ENCODE results near the gene ORC5. TPM values are rescaled to one million over a fixed set of nuclear protein-coding genes. Genes with fewer than 3 reads are reported as not detected.

Gene ORC5
- total RNA-seq, 1 experiment from 2014 or later = 50.8 TPM

DNA sequence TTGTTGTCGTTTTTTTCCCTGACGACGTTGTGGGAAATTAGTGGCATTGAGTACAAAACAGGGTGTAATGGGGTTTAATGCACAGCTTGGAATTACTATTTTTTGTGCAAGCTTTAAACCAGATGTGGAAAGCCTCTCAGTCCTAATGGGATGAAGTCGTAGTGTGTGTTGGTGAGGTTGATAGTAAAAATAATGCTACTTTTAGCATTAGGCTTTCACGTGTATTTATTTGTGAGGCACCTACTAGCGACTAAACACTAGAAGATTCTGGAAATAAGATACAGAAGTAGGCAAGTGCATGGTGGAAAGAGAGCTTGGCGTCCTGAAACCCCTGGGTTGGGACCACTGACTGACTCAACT is 588 bp upstream of the ORC5 start:
- Histone ChIP-seq H3K79me2 (ENCODE audit: low read length) (peaks cover 42% of the 10 kb centered on the region), H3K36me3 (ENCODE audit: insufficient read depth, low read length) (peaks cover 23% of the 10 kb centered on the region), H3K9me3 (ENCODE audit: low read length) (no peaks in the 10 kb centered on the region), H2AFZ (ENCODE audit: low read length) (peak overlapping the region; percentile 60; the same call in 1 of the 2 replicates), H3K27ac (ENCODE audit: low read length) (no peak overlapping the region), H3K4me1 (ENCODE audit: low read length) (peaks cover 19% of the 10 kb centered on the region), H3K27me3 (ENCODE audit: low read length) (no peaks in the 10 kb centered on the region), H3K4me2 (ENCODE audit: low read depth, low read length, poor library complexity, severe bottlenecking) (peak overlapping the region; percentile 90), H4K20me1 (ENCODE audit: insufficient read depth, low read depth, low read length) (no peaks in the 10 kb centered on the region), H3K9me2 (replicated peaks; ENCODE audit: insufficient read depth, low read length) (no peaks in the 10 kb centered on the region), H3K4me3 (ENCODE audit: low read length) (peak overlapping the region; percentile 88), H3K9ac (ENCODE audit: low read length) (peak overlapping the region; percentile 86)
- DNase-seq = peak; percentile 46

DNA sequence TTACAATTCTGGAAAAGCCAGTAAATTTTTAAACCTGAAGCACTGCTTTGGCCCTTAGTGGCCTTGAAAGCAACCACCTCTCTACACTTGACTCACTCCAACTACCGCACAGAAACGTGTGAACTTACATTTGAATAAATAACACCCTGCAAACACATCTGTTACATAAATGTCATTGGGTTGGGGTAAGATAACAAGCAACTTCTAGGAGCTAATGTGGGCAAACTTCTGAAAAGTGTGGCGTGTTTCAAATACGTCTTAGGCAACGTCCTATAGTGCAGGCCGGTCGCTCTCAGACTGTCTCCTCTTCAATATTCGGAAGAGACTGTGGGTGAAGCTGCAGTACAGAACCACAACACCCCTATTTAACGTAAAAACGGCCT is 474 bp downstream of the ORC5 start:
- Histone ChIP-seq H3K79me2 (ENCODE audit: low read length) (peaks cover 53% of the 10 kb centered on the region), H3K27ac (ENCODE audit: low read length) (peak overlapping the region; percentile 37; the same call in 1 of the 2 replicates)

DNA sequence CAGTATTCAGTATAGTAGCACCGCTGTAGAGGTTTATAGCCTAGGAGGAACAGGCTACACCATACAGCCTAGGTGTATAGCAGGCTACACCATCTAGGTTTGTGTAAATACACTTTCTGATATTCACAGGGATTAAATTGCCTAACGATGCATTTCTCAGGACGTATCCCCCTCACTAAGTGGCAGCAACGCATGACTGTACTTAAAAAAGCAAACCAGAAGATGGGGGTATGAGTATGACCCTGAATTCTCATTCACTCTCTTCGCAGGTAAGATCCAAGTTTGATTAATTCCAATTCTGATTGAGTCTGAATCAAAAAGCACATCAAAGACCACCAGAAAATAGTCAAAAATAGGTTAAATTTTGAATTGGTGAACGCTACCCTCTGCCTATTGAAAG is 972 bp downstream of the ORC5 start:
- H3K27me3 ChIP-seq (ENCODE audit: low read length) = no peaks in the 10 kb centered on the region
- DNase-seq = peak; percentile 53

More for the DNA sequence above, 474 bp downstream of the ORC5 start:
- Histone ChIP-seq H3K36me3 (ENCODE audit: insufficient read depth, low read length) (peaks cover 34% of the 10 kb centered on the region), H3K9me2 (replicated peaks; ENCODE audit: insufficient read depth, low read length) (no peaks in the 10 kb centered on the region), H3K9me3 (ENCODE audit: low read length) (no peaks in the 10 kb centered on the region), H2AFZ (ENCODE audit: low read length) (no peak overlapping the region; the same call in 1 of the 2 replicates), H3K4me1 (ENCODE audit: low read length) (peaks cover 19% of the 10 kb centered on the region), H3K4me2 (ENCODE audit: low read depth, low read length, poor library complexity, severe bottlenecking) (peak overlapping the region; percentile 90), H3K9ac (ENCODE audit: low read length) (peak overlapping the region; percentile 86), H3K27me3 (ENCODE audit: low read length) (no peaks in the 10 kb centered on the region), H3K4me3 (ENCODE audit: low read length) (peak overlapping the region; percentile 88), H4K20me1 (ENCODE audit: insufficient read depth, low read depth, low read length) (no peaks in the 10 kb centered on the region)
- peak; percentile 60 for DNase-seq

DNA sequence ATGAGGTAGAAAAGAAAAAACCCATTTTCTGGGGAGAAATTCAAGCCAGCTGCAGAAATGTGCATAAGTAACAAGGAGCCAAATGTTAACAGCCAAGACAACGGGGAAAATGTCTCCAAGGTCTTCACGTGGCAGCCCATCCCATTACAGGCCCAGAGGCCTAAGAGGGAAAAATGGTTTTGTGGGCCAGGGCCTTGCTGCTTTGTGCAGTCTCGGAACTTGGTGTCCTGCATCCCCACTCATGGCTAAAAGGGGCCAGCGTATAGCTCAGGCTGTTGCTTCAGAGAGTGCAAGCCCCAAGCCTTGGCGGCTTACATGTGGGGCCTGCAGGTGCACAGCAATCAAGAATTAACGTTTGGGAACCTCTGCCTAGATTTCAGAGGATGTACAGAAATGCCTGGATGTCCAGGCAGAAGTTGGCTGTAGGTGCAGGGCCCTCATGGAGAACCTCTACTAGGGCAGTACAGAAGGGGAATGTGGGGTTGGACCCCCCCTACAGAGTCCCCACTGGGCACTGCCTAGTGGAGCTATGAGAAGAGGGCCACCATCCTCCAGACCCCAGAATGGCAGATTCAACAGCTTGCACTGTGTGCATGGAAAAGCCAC is 9.0 kb downstream of the ORC5 start:
- peaks cover 6% of the 10 kb centered on the region; the same call in 1 of the 2 replicates for H3K9me3 ChIP-seq (ENCODE audit: low read length)
- DNase-seq = no peak
- H4K20me1 ChIP-seq (ENCODE audit: insufficient read depth, low read depth, low read length) = no peaks in the 10 kb centered on the region
- H3K4me2 ChIP-seq (ENCODE audit: low read depth, low read length, poor library complexity, severe bottlenecking) = no peak overlapping the region
- H3K4me1 ChIP-seq (ENCODE audit: low read length) = no peaks in the 10 kb centered on the region
- no peak overlapping the region for H3K4me3 ChIP-seq (ENCODE audit: low read length)
- no peak overlapping the region for H3K27ac ChIP-seq (ENCODE audit: low read length)
- H3K27me3 ChIP-seq (ENCODE audit: low read length) = no peaks in the 10 kb centered on the region
- peaks cover 97% of the 10 kb centered on the region for H3K36me3 ChIP-seq (ENCODE audit: insufficient read depth, low read length)
- H3K9ac ChIP-seq (ENCODE audit: low read length) = no peak overlapping the region
- H3K79me2 ChIP-seq (ENCODE audit: low read length) = peaks cover 59% of the 10 kb centered on the region
- no peaks in the 10 kb centered on the region for H3K9me2 ChIP-seq (replicated peaks; ENCODE audit: insufficient read depth, low read length)
- no peak overlapping the region for H2AFZ ChIP-seq (ENCODE audit: low read length)

More for the DNA sequence above, 972 bp downstream of the ORC5 start:
- H3K9me2 ChIP-seq (replicated peaks; ENCODE audit: insufficient read depth, low read length) = no peaks in the 10 kb centered on the region
- H3K4me3 ChIP-seq (ENCODE audit: low read length) = peak overlapping the region; percentile 88
- peak overlapping the region; percentile 86 for H3K9ac ChIP-seq (ENCODE audit: low read length)
- H3K4me2 ChIP-seq (ENCODE audit: low read depth, low read length, poor library complexity, severe bottlenecking) = peak overlapping the region; percentile 90
- H3K9me3 ChIP-seq (ENCODE audit: low read length) = no peaks in the 10 kb centered on the region
- H3K79me2 ChIP-seq (ENCODE audit: low read length) = peaks cover 58% of the 10 kb centered on the region
- no peak overlapping the region for H2AFZ ChIP-seq (ENCODE audit: low read length)
- no peaks in the 10 kb centered on the region for H4K20me1 ChIP-seq (ENCODE audit: insufficient read depth, low read depth, low read length)
- peaks cover 19% of the 10 kb centered on the region for H3K4me1 ChIP-seq (ENCODE audit: low read length)
- H3K36me3 ChIP-seq (ENCODE audit: insufficient read depth, low read length) = peaks cover 39% of the 10 kb centered on the region
- H3K27ac ChIP-seq (ENCODE audit: low read length) = peak overlapping the region; percentile 37; the same call in 1 of the 2 replicates

DNA sequence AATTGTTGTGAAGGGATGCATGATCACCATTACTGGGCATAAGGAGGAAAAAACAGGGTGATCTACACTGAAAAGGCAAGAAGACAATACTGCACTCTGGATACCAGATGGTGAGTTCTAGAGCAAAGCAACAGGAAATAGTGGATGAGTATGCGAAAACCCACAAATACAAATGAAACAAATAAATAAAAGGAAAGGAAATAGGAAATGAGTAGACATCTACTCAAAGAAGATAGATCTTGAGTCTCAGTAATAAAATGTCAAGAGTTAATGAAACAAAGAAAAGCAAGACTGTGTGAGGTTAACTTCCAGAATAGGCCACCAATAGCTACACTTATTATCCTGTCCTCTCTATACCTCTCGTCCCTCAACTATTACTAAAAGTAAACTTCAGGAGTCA is 11.7 kb downstream of the ORC5 start:
- no peak overlapping the region for H3K27ac ChIP-seq (ENCODE audit: low read length)
- H3K9me3 ChIP-seq (ENCODE audit: low read length) = peaks cover 18% of the 10 kb centered on the region
- H3K9me2 ChIP-seq (replicated peaks; ENCODE audit: insufficient read depth, low read length) = no peaks in the 10 kb centered on the region
- no peak overlapping the region for H2AFZ ChIP-seq (ENCODE audit: low read length)
- H3K4me1 ChIP-seq (ENCODE audit: low read length) = no peaks in the 10 kb centered on the region
- H3K9ac ChIP-seq (ENCODE audit: low read length) = no peak overlapping the region
- H3K27me3 ChIP-seq (ENCODE audit: low read length) = no peaks in the 10 kb centered on the region
- H3K79me2 ChIP-seq (ENCODE audit: low read length) = peaks cover 58% of the 10 kb centered on the region
- no peaks in the 10 kb centered on the region for H4K20me1 ChIP-seq (ENCODE audit: insufficient read depth, low read depth, low read length)
- H3K4me2 ChIP-seq (ENCODE audit: low read depth, low read length, poor library complexity, severe bottlenecking) = no peak overlapping the region
- no peak overlapping the region for H3K4me3 ChIP-seq (ENCODE audit: low read length)
- peaks cover 94% of the 10 kb centered on the region for H3K36me3 ChIP-seq (ENCODE audit: insufficient read depth, low read length)
- no peak for DNase-seq

DNA sequence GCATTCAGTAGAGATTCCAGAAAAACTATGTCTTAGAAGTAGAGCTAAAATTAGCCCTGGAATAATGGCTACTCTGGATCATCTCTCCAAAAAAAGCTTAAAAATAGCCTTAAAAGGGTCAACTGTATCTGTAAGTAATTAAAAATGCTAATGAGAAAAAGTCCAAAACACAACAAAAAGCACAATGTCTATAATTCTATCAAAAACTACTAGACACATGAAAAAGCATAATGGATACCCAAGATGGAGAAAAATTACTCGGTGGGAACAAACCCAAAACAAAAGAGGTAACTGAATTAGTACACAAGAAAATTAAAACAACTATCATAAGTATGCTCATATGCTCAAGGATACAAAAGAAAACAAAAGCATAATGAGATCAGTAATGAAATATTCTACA is 15.4 kb downstream of the ORC5 start:
- Histone ChIP-seq H3K4me3 (ENCODE audit: low read length) (no peak overlapping the region), H3K4me1 (ENCODE audit: low read length) (no peaks in the 10 kb centered on the region), H3K27me3 (ENCODE audit: low read length) (no peaks in the 10 kb centered on the region), H3K27ac (ENCODE audit: low read length) (no peak overlapping the region), H3K9me2 (replicated peaks; ENCODE audit: insufficient read depth, low read length) (no peaks in the 10 kb centered on the region), H3K4me2 (ENCODE audit: low read depth, low read length, poor library complexity, severe bottlenecking) (no peak overlapping the region), H2AFZ (ENCODE audit: low read length) (no peak overlapping the region), H4K20me1 (ENCODE audit: insufficient read depth, low read depth, low read length) (no peaks in the 10 kb centered on the region), H3K9ac (ENCODE audit: low read length) (no peak overlapping the region), H3K36me3 (ENCODE audit: insufficient read depth, low read length) (peaks cover 94% of the 10 kb centered on the region), H3K9me3 (ENCODE audit: low read length) (peaks cover 15% of the 10 kb centered on the region), H3K79me2 (ENCODE audit: low read length) (peaks cover 77% of the 10 kb centered on the region)
- no peak for DNase-seq

DNA sequence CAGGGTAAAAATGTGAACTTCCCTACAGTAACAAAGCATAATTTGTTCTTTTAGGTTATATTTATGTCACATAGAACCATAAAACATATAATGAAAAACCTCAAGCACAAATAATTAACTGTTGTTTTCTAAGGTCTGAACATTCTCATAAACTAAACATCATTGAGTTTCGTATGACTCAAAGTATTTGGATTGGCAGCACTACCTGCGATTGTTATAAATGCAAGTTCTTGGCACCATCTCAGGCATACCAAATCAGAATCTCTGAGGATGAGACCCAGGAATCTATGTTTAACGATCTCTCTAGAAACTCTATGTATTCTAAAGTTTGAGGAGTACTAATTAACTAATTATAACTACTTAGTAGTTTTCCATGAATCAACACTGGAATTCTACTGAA is 22.5 kb downstream of the ORC5 start:
- DNase-seq = no peak
- Histone ChIP-seq H3K27ac (ENCODE audit: low read length) (no peak overlapping the region), H3K4me3 (ENCODE audit: low read length) (no peak overlapping the region), H3K4me1 (ENCODE audit: low read length) (no peaks in the 10 kb centered on the region), H3K9me2 (replicated peaks; ENCODE audit: insufficient read depth, low read length) (no peaks in the 10 kb centered on the region), H2AFZ (ENCODE audit: low read length) (no peak overlapping the region), H3K9ac (ENCODE audit: low read length) (no peak overlapping the region), H3K9me3 (ENCODE audit: low read length) (no peaks in the 10 kb centered on the region; the same call in 1 of the 2 replicates), H3K79me2 (ENCODE audit: low read length) (peaks cover 42% of the 10 kb centered on the region), H3K4me2 (ENCODE audit: low read depth, low read length, poor library complexity, severe bottlenecking) (no peak overlapping the region), H4K20me1 (ENCODE audit: insufficient read depth, low read depth, low read length) (no peaks in the 10 kb centered on the region), H3K36me3 (ENCODE audit: insufficient read depth, low read length) (peaks cover 96% of the 10 kb centered on the region), H3K27me3 (ENCODE audit: low read length) (no peaks in the 10 kb centered on the region)

DNA sequence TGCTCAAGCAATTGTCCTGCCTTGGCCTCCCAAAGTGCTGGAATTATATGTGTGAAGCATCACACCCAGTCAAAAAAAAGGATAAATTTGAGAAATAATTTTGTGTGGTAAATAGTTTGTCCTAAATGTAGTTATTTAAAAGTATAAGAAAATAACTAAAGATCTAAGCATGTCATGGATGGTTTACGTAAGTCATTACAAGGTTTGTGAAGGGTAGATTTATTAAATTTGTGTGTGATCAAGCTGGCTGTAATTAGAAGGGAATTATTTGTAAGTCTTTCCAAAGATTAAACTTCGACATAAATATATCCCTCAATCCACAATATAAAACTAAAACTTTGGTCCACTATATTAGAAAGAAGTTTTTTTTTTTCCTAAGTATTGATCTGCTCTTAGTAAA is 28.6 kb downstream of the ORC5 start:
- DNase-seq = no peak
- Histone ChIP-seq H4K20me1 (ENCODE audit: insufficient read depth, low read depth, low read length) (no peaks in the 10 kb centered on the region), H3K27ac (ENCODE audit: low read length) (no peak overlapping the region), H3K9me2 (replicated peaks; ENCODE audit: insufficient read depth, low read length) (no peaks in the 10 kb centered on the region), H3K4me1 (ENCODE audit: low read length) (no peaks in the 10 kb centered on the region), H3K27me3 (ENCODE audit: low read length) (no peaks in the 10 kb centered on the region), H3K4me2 (ENCODE audit: low read depth, low read length, poor library complexity, severe bottlenecking) (no peak overlapping the region), H3K79me2 (ENCODE audit: low read length) (peaks cover 4% of the 10 kb centered on the region; the same call in 1 of the 2 replicates), H3K36me3 (ENCODE audit: insufficient read depth, low read length) (peaks cover 68% of the 10 kb centered on the region), H3K4me3 (ENCODE audit: low read length) (no peak overlapping the region), H2AFZ (ENCODE audit: low read length) (no peak overlapping the region), H3K9me3 (ENCODE audit: low read length) (peaks cover 6% of the 10 kb centered on the region; the same call in 1 of the 2 replicates), H3K9ac (ENCODE audit: low read length) (no peak overlapping the region)
